Measurements from ENCODE around the gene CKLF. TPM values are rescaled to one million over a fixed set of nuclear protein-coding genes. Genes with fewer than 3 reads are reported as not detected.
A peak's percentile ranks its signal among the peaks of the same experiment; 100 is the strongest.

The CKLF gene
- total RNA-seq, 1 experiment from 2014 or later = 57.8 TPM

DNA sequence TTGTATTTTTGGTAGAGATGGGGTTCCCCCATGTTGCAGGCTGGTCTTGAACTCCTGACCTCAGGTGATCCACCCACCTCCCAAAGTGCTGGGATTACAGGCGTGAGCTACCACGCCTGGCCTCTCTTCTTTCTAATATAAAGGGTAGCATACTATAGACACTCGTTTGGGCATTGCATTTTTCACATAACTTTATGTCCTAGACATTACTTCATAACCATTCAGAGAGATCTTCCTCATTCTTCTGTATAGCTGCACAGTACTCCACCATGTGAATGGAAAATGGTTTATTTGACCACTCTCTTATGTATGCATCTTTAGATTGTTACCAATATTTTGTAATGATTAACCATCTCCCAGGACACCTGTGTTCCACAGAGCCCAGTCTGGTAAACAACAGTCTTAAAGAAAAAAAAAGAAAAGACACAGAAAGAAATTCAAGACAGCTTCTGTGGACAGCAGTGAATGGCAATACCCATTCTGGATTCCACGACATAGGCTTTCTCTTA is 44.6 kb upstream of the CKLF start:
- TF ChIP-seq, protein P1, sequence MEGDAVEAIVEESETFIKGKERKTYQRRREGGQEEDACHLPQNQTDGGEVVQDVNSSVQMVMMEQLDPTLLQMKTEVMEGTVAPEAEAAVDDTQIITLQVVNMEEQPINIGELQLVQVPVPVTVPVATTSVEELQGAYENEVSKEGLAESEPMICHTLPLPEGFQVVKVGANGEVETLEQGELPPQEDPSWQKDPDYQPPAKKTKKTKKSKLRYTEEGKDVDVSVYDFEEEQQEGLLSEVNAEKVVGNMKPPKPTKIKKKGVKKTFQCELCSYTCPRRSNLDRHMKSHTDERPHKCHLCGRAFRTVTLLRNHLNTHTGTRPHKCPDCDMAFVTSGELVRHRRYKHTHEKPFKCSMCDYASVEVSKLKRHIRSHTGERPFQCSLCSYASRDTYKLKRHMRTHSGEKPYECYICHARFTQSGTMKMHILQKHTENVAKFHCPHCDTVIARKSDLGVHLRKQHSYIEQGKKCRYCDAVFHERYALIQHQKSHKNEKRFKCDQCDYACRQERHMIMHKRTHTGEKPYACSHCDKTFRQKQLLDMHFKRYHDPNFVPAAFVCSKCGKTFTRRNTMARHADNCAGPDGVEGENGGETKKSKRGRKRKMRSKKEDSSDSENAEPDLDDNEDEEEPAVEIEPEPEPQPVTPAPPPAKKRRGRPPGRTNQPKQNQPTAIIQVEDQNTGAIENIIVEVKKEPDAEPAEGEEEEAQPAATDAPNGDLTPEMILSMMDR (IDR thresholded peaks at IDR 0.05; ENCODE audit: unreplicated experiment) = no peak
- H3K4me1 Mint-ChIP-seq (ENCODE audit: insufficient read depth, unreplicated experiment) = peaks cover 71% of the 10 kb centered on the region
- H3K36me3 Mint-ChIP-seq (ENCODE audit: insufficient read depth, unreplicated experiment) = peaks cover 37% of the 10 kb centered on the region
- peak overlapping the region; percentile 69 for H3K27ac Mint-ChIP-seq (ENCODE audit: low read depth, unreplicated experiment)
- no peaks in the 10 kb centered on the region for H3K27me3 Mint-ChIP-seq (ENCODE audit: insufficient read depth, unreplicated experiment)
- ChIA-PET POLR2A (interaction anchor here (0.6 to 6.5 kb wide), 16 partner anchors 10 to 319 kb away, joined by 3 to 97 read pairs (median 4); partner anchors contain the start of genes CKLF and TK2), CTCF (interaction anchor here (0.6 to 2.3 kb wide), 11 partner anchors 24 to 367 kb away, joined by 3 to 8 read pairs (median 4); no protein-coding TSS in a partner anchor)
- peak overlapping the region; percentile 22 for H3K4me3 Mint-ChIP-seq (ENCODE audit: unreplicated experiment)
- H3K9me3 Mint-ChIP-seq (ENCODE audit: unreplicated experiment) = no peaks in the 10 kb centered on the region
- no peak for DNase-seq (ENCODE audit: unreplicated experiment)
- intact Hi-C loops (cut with micrococcal nuclease) = loop anchor here (2.0 kb wide), 1 partner anchor 45 kb away; the partner anchor contains the start of gene CKLF
- no TSS peak for BruUV-seq (replicated peaks)

DNA sequence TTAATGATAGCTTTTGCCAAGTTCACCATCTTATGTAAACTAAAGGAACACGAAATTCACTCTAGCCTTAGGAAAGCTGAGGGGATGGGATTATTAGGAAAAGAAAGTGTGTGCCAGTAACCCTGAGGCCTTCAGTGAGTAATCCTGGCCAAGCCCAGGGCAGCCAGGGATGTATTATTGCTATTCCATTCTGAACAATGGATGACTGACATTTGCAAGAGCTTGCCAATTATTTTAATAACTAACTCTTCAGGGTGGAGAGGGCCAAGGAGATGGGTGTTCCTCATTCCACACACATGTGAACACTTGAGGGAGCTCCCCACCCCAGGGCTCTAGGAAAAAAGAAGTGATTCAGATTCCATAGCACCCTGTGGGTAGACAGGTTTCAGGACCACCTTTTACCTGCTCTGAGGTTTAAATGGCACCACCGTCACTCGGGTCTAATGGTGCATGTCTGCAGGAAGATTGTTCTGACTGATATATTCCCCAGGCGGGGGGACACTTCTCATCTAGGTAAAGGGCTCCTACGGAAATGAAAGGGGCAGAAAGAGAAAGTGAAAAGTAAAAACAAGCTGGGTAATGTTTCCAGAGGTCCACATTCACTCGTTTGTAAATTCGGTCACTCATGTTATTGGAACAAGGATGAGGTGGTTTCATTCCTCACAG is 44.0 kb upstream of the CKLF start:
- H3K4me1 Mint-ChIP-seq (ENCODE audit: insufficient read depth, unreplicated experiment) = peaks cover 71% of the 10 kb centered on the region
- peak overlapping the region; percentile 22 for H3K4me3 Mint-ChIP-seq (ENCODE audit: unreplicated experiment)

DNA sequence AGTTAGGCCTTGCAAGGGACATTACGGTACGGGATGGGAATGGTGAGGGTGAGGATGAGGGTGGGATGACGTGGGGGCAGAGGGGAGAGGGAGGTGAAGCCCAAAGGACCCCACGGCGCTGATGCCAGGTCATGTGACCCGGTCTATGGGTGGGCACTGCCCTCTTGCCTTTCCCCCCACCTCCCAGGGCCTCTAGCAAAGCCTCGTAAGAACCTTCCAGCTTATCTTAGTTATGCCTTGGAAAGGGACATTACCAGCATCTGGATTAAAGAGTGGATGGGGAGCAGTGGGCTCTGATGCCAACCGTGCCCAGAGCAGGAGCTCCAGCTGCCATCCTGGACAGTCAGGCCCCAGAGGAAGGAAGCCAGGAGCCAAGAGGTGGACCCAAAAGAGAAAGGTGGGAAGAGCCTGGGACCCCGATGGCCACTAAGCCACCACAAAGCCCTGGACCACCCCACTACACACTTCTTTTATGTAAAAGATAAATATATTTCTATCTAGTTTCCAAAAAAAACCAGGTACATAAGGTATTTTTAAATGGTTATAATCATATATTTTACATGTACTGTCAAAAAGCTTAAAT is 43.4 kb upstream of the CKLF start:
- Mint-ChIP-seq H3K4me1 (ENCODE audit: insufficient read depth, unreplicated experiment) (peaks cover 68% of the 10 kb centered on the region), H3K9me3 (ENCODE audit: unreplicated experiment) (no peaks in the 10 kb centered on the region), H3K4me3 (ENCODE audit: unreplicated experiment) (no peak overlapping the region), H3K27me3 (ENCODE audit: insufficient read depth, unreplicated experiment) (no peaks in the 10 kb centered on the region), H3K36me3 (ENCODE audit: insufficient read depth, unreplicated experiment) (peaks cover 47% of the 10 kb centered on the region), H3K27ac (ENCODE audit: low read depth, unreplicated experiment) (peak overlapping the region; percentile 69)
- ChIA-PET POLR2A (interaction anchor here (0.6 to 6.5 kb wide), 13 partner anchors 9 to 110 kb away, joined by 3 to 97 read pairs (median 5); partner anchors contain the start of genes CKLF and TK2), CTCF (interaction anchor here (0.6 to 3.7 kb wide), 17 partner anchors 13 to 153 kb away, joined by 3 to 11 read pairs (median 4); no protein-coding TSS in a partner anchor)
- intact Hi-C loops (cut with micrococcal nuclease) = loop anchor here (2.0 kb wide), 1 partner anchor 44 kb away; the partner anchor contains the start of gene CKLF
- no peak for DNase-seq (ENCODE audit: unreplicated experiment)
- TF ChIP-seq, protein P1 (IDR thresholded peaks at IDR 0.05; ENCODE audit: unreplicated experiment) = no peak
- BruUV-seq (replicated peaks) = no TSS peak

More for the DNA sequence above, 44.0 kb upstream of the CKLF start:
- peak; percentile 98 for DNase-seq (ENCODE audit: unreplicated experiment)
- CTCF ChIA-PET = interaction anchor here (0.6 to 2.4 kb wide), 15 partner anchors 19 to 366 kb away, joined by 3 to 8 read pairs (median 4); no protein-coding TSS in a partner anchor
- Mint-ChIP-seq H3K27me3 (ENCODE audit: insufficient read depth, unreplicated experiment) (no peaks in the 10 kb centered on the region), H3K27ac (ENCODE audit: low read depth, unreplicated experiment) (peak overlapping the region; percentile 69), H3K36me3 (ENCODE audit: insufficient read depth, unreplicated experiment) (peaks cover 43% of the 10 kb centered on the region), H3K9me3 (ENCODE audit: unreplicated experiment) (no peaks in the 10 kb centered on the region)
- TF ChIP-seq, protein P1 (IDR thresholded peaks at IDR 0.05; ENCODE audit: unreplicated experiment) = no peak
- intact Hi-C loops (cut with micrococcal nuclease) = loop anchor here (2.0 kb wide), 1 partner anchor 44 kb away; the partner anchor contains the start of gene CKLF
- no TSS peak for BruUV-seq (replicated peaks)
- POLR2A ChIA-PET = interaction anchor here (0.6 to 6.5 kb wide), 16 partner anchors 9 to 319 kb away, joined by 3 to 97 read pairs (median 4); partner anchors contain the start of genes CKLF and TK2
